CD4-positive, alpha-beta T cell treated with Interleukin-4 for 1 hour (primary cell): Measurements from ENCODE around the gene EIF5A.

Experiments
- DNase-seq, 2 donors: peaks; one replicate each; pipeline ENCODE4 v3.0.0-alpha.2; 2020 to 2022

EIF5A gene

DNA sequence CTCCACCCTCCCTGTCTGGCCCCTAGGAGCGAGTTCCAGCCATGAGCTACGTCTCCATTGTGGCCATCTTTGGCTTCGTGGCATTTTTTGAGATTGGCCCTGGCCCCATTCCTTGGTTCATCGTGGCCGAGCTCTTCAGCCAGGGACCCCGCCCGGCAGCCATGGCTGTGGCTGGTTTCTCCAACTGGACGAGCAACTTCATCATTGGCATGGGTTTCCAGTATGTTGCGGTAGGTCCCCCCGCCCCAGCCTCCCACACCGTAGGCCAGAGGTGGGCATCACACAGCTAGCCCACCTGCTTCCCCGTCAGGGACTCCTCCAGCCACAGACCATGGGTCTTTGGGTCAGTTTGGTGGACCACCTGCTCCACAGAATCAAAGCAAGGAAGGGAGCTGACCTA lies 21.7 kb upstream of the EIF5A start:
- DNase-seq: no peak

DNA sequence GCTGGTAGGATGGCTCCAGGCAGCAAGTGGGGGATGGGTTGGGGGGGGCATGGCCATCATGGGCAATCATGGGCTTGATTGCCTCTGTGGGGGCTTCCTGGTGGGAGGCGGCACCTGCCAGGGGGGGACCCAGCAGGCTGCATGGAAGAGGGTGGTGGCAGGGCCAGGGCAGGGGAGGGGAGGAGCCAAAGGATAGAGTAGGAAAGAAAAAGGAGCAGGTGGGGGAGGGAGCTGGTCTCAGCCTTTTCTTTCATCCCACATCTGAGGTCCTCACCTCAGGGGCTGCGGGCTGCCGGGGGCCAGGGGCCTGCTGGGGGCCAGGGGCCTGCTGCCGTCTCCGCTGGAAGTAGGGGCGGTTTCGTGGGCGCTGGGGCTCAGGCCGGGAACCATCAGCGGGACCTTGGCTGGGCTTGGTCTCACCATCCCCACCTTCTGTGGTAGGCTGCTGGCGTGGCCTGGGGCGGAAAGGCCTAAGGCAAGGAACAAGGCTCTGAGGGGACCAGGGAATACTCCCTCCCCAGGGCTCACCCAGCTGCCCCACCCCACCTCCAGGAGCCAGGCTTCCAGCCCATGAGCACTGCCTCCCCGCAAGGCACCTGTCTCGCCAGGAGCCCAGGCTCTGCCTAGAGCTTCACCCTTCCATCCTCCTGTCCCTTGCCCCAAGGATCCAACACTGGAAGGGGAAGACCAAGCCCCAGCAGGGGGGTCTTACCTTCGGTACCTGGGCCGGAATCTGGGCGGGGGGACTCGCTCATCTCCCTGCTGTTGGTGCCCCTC lies 18.0 kb upstream of the EIF5A start:
- DNase-seq: no peak

DNA sequence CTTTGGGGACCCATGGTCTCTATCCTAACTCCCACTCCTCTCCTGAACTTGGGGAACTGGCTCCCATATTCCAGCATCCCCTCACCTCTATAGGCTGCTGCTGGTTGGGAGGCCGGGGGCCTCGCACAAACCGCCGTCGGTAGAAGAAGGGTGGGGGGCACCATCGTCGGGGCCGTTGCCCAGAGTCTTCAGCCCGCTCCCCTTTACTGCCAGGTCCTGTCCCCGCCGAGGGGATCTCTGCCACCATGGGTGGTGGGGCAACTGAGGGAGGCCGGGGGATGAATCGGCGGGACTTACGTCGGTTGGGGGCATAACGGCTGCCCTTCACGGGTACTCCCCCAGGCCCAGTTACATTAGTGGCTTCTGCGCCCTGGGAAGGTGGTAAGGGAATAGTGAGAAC lies 17.3 kb upstream of the EIF5A start:
- DNase-seq: no peak

DNA sequence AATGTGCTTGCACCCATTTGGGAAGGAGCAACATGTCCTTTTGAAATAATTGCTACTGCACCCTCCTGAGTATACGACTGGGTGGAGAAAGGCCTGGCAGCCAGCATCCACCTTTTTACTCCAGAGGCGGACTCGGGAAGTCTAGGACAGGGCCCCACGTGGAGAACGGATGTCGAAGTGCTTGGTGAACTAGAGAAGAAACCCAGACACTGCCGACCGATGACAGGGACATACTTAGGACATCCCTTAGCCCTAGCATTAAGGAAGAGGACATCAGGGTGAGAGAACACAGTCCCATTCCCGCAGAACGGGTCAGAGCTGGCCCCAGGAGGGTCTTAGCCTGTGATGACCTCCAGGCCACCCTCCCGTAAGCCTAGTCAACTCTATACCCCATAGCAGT lies 16.7 kb upstream of the EIF5A start:
- no peak for DNase-seq

DNA sequence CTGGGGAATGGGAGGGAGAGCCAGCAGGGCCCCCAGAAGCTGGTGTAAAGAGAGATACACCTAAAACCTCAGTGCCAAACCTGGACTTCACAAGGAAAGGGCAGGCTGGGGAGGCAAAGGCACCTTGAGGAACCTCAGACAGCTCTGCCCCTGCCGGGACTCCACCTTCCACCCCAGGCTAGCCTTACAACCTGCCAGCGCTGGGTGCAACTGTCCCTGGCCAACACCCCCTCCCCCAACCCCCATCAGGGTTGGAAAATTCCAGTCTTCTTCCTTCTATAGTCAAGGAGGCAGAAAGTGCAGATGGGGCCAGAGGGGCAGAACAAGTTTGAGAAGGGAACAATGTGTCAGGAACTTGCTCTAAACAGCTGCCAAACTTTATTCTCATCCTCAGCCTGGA lies 15.2 kb upstream of the EIF5A start:
- no peak for DNase-seq

DNA sequence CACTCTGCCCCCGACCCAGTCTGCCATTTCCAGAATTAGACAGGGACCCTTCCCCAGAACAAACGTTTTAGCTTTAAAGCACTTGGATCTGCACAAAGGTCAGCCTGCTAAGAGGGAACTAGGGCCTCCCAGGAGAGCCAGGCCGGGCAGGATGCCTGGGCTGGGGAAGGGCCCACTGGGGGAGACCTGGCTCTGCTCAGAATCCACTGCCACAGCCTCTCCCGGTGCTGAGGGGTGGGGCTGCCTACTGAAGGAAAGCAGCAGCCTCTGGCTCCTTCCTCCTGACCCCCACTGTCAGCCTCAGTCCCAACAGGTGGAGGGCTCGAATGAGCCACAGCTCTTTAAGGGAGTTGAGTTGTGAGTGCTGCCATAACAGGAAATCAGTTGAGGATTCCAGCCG lies 14.7 kb upstream of the EIF5A start:
- DNase-seq: no peak

DNA sequence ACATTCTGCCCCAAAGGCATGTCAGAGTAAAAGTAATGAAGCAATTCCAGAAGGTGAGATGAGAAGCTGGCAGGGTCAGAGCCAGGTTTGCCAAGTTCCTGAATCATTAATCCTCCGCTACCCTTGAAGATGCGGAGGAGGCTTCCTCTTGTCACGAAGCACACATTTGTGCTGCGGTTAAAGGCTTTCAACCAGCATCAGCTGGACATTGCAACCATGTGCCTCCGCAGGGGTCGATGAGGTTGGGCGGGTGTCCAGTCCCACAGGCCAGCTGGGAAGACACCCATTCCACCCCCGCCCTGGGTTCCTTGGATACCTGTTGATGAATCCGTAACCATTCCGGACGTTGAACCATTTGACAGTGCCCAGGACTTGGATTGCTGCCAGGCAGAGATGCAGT lies 14.3 kb upstream of the EIF5A start:
- no peak for DNase-seq

DNA sequence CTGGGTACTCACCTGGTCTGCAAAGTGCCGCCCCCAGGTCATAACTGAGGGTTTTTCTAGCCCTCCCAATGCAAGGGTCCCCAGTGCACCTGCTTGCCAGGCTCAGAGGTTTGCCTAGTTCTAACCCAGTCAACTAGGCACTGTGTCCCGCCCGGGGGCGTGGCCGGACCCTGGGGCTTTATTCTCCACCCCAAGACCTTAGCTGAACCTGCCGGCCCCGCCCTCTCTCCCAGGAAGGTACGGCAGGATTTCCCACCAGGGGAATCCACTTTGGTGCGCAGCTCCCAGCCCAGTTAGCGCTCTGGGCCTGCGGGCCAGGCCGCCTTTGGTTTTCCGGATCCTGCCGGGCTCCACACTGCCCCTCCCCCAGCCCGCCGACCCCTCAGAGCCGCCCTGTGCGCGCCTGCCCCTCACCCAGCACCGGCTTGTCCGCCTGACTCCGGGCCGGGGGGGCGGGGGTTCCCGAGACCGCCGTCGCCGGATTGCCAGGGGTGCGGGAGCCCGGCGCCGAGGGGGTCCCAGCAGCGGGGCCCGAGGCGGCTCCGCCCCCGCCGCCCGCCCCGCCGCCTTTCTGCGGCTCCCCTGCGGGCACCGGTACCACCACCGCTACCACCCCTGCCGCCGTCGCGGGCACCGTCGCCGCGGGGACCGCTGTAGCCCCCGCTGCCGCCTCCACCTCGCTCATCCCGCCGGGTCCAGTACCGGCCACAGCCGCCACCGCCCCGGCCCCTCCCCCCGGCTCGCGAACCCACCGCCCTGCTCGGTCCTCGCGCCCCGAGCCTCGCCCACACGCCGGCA lies 13.4 kb upstream of the EIF5A start:
- no peak for DNase-seq

DNA sequence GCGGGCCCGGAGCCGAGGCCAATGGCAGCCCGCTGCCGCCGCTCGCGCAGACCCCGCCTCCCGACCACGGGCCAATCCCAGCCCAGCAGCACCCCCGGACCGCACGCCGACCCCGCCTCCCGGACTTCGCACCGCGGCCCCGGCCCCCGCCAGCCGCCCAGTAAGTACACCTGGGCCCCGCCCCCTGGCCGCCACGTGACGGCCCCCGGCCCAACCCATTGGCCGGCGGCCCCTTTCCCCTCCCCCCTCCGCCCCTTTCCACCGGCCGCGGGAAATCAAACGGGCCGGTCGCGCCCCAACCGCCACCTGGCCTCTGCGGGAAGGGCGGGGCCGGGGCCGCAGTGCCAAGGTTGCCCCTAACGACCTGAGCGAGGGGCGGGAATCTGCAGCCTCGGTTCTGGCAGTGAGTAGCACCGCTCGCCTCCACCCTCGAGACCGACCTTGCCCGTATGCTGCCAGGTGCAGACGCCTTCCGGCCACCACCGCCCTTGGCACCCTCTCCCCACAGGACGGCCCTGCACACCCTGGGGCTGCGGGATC lies 12.7 kb upstream of the EIF5A start, which contains the start of gene YBX2:
Gene YBX2 (minus strand): TSS at position 26 of the 540 bp plus-strand sequence. CDS start 139 bp downstream, outside the sequence.
- DNase-seq: peak; percentile 85

DNA sequence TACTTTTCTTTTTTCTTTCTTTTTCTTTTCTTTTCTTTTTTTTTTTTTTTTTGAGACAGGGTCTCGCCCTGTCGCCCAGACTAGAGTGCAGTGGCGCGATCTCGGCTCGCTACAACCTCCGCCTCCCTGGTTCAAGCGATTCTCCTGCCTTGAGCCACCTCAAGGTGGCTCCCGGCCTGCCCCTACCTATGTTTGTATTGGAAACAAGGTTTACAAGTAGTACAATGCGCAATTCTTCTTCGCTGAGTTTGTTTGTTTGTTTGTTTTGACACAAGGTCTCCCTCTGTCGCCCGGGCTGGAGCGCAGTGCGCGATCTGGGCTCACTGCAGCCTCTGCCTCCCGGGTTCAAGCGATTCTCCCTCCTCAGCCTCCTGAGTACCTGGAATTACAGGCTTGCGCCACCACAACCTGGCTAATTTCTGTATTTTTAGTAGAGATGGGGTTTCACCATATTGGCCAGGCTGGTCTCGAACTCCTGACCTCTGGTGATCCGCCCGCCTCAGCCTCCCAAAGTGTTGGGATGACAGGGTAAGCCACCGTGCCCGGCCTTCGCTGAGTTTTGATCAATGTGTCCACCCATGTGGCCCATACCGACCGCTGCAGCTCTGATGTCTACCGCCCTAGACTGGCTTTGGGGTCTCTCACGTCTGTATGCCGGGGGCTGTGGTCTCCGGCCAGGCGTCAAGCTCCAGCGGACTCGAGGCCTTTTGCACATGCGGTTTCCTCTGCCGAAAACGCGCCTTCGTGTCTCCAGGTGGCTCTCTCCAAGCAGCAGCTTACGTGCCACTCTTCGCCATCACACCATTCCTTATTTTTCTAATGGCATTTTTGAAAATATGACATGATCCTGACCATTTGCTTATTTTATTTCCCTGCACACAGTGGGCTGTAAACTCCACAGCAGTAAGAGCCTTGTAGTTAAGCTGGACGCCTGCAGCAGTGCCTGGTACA lies 11.9 kb upstream of the EIF5A start:
- DNase-seq: no peak

DNA sequence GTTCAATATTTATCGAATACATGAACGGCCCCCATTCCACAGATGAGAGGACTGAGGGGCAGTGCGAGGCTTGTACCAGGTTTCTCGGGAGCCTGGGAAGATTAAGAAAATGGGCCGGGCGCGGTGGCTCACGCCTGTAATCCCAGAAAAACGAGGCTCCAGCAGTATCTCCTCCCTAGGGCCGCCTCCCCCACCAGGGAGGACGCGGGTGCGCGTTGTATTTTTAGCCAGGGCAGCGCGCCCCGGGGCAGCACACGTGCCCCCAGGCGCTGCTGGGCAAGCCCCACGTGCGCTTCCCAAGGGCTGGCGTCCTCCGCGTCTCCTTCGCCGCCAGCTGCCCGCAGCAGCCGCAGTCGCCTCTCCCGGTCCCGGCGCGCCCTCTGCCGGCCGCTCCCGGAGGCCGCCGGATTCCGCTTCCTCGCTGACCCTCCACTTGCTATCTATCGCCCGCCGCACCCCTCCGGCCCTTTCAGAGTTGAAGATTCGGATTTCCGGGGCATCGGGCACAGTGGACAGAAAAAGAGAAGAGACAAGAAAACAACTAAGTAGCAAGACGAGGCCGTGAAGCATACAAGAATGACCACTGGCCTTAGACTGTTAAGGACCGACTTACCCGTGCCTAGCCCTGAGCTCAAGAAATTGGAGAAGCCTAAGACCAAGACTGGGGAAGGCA lies 11.1 kb upstream of the EIF5A start:
- DNase-seq: peak; percentile 70 to 71

DNA sequence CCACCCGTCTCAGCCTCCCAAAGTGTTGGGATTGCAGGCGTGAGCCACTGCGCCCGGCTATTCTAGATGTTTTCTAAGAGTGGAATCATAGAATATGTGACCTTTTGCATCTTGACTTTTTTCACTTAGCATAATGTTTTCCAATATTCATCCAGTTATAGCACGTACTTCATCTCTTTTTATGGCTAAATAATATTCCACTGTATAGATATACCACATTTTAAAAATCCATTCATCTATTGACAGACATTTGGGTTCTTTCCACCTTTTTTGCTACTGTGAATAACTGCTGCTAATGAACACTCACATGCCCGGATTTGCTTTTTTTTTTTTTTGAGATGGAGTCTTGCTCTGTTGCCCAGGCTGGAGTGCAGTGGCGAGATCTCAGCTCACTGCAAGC lies 3.2 kb upstream of the EIF5A start:
- no peak for DNase-seq

DNA sequence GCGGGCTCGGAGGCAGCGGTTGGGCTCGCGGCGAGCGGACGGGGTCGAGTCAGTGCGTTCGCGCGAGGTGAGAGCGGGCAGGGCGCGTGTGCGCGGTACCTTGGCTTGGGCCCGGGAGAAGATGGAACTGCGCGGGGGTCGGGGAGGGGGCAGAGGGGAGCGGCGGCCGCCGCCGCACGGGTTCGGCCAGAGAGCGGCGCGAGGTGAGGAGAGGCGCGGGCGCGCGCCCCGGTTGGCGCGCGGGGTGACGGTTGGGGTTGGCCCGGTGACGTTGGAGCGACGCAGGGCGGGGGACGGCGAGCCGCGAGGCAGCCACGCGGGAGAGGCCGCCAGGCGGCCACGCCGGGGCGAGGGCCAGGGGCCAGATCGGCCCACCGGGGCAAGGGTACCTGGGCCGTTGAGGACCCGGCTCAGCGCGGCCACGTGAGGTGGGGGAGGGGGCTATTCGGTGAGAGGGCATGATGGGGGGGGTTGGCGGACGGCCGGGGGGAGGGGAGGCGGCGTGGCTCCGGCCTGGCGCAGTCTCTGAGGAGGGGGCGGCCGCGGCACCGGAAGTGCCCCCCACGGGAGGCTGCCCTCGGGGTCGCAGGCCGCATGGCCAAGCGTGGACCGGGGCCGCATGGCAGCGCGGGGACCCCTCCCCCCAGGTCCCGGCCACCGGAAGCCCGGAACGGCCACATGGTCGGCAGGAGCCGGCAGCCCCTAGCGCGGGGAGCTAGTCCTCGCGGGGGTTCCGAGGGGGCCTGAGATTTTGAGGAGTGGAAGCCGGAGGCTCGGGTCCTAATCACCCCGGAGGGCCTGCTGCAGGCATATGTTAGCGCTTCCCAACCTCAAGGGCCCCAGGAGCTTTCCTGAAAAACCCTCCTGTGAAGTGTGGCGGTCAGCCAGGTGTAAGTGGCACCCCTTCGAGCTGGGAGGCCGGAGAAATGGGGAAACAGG lies 527 bp downstream of the EIF5A start:
- peak in 1 of 2 donors; percentile 63 for DNase-seq

DNA sequence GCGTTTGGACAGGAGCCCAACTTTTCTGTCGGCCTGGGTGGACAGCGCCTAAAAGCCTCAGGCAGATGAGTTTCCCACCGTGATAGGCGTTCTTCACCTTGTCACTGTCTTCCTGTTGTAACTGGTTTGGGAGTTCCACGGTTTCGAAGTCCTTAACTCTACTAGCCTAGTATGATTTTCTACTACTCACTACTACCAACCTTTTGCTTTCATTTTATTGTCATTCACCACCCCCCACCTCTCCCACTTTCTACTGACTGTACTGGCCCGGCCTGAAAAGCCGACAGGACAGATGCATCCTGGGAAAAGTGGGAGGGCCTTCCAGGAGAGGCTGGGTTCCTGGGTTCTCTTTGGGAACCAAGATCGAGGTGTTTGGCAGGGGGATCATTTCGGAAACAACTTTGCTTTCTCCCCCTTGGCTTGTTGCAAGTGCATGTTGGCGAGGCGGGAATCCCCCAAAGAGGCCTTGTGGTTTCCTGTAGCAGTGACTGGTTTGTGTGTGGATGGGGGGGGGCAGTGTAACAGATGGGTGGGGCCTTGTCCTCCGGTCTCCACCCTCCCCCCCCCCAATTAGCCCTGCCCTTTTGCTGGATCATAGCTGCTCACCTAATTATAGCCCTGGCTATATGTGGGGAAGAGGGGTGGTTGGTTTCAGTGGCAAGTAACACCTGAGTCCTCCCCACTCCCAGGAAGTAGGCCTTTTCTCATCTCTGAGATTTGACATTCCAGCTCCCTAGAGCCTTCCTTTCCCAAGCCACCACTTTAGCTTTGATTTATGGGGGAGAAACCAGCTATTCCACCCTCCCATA lies 1.4 kb downstream of the EIF5A start:
- peak; percentile 94 to 96 for DNase-seq

DNA sequence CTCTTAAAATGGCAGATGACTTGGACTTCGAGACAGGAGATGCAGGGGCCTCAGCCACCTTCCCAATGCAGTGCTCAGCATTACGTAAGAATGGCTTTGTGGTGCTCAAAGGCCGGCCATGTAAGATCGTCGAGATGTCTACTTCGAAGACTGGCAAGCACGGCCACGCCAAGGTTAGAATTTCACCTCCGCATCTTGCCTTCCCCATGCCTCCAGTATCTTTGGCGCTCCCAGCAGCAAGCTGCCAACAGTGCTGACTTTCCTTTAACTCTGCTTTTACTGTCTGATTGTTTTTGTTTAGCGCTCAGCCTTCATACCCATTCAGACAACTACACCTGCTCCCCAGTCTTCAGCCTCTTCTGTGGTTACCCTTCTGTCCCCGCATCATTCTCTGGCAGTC lies 2.2 kb downstream of the EIF5A start:
- no peak for DNase-seq

DNA sequence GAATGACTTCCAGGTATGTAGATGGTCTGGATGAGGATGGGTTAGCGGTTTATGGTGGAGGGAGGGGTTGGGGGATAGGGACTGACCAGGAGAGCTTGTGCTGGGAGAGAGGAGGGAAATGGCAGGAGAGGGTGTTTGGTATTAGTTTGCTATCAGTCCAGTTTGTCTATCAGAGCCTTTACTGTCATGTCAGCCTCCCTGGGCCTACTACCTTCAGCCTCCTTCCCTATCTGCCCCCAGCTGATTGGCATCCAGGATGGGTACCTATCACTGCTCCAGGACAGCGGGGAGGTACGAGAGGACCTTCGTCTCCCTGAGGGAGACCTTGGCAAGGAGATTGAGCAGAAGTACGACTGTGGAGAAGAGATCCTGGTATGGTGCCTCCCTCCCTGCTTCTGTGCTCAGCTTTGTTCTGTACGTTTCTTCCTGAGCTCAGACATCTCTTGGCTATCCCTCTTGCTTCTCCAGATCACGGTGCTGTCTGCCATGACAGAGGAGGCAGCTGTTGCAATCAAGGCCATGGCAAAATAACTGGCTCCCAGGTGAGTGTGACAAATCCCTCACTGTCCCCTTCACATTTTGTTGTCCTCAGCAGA lies 3.8 kb downstream of the EIF5A start:
- DNase-seq: no peak

DNA sequence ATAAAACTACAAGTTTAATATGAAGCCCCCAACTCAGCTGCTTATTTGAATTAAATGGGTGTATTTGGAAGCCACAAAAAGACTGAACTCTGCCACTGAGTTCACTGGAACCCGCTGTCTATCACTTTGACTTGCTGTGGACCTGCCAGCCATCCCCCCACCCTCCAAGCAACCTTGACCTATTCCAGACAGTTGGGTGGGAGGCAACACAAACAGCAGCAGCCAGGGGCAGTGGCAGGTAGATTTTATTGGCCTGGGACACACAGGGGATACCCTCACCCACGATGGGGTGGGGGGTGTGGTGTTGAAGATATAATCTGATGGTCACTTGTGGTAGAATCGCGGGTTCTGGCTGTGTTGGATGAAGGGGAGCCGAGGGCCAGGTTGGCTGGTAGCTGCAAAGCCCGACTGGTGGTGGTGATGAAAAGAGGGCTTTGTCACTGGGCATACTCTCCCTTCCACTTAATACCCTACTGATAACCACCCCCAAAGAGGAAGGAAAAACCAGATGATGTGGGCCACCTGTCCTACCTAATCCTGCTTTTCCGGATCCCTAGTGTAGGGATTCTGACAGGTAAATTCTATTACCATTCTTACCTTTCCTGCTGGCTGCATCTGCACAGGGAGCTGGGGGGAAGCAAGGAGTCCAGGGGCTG lies 5.1 kb downstream of the EIF5A start:
- no peak for DNase-seq

DNA sequence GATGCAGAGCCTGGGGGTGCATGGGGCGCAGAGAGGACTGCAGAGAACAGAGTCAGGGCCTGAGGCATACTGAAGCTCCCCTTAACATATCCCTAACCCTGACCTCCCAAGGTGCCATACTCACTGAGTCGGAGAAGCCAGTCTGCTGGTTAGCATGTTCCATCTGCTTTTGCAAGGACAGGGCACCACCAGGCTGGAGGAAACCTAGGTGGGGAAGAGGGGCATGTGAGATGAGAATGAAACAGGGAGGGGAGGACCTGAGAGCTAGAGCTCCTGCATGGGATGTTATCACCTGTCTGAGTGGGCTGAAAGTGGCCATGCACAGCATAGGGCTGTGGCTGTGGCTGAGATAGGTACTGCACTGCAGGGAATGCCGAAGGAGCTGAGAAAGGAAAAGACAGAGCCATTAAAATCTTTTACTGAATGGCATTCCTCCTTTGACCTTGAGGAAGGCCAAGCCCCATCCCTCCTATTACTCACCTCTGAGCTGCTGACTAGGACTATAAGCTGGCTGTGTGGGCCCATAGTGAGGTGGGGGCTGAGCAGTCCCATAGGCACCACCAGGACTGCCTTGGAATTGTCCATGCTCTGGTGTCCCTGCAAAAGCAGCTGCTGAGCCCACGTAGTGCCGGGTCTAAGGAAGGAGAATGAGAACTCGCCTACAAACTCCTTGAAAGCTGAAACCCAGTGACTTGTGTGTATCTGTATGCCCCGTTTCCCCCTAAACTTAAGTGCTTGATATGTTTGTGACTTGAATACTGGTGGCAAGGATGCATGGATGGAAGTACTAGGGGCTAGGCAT lies 5.9 kb downstream of the EIF5A start:
- no peak for DNase-seq
